NCI-H2171 treated with DMSO at 0.1 percent for 48 hours (cell line): ENCODE data around the gene SNX1.
A peak's percentile ranks its signal among the peaks of the same experiment; 100 is the strongest.

ENCODE experiments used
- DNase-seq: peaks from one replicate; lab custom pipeline; 2025; lab: John Stamatoyannopoulos, UW

SNX1 gene

GRCh38 chr15:64146520-64146884, 50.7 kb downstream of the SNX1 start:
- no peak for DNase-seq

- no peak for DNase-seq
These were observed 51.3 kb downstream of the SNX1 start for GRCh38 chr15:64146885-64147681.

DNA sequence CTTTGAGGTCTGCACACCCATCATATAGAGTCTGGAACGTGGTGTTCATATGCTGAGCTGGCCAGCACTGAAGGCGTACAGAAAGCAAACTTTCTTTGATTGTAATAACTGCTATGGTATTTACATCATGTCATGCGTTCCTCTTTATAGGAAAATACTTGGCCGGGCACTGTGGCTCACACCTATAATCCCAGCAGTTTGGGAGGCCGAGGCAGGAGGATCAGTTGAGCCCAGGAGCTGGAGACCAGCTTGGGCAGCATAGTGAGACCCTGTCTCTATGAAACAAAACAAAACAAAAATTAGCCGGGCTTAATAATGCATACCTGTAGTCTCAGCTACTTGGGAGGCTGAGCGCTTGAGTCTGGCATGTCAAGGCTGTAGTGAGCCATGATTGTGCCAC, 52.4 kb downstream of the SNX1 start:
- no peak for DNase-seq

DNA sequence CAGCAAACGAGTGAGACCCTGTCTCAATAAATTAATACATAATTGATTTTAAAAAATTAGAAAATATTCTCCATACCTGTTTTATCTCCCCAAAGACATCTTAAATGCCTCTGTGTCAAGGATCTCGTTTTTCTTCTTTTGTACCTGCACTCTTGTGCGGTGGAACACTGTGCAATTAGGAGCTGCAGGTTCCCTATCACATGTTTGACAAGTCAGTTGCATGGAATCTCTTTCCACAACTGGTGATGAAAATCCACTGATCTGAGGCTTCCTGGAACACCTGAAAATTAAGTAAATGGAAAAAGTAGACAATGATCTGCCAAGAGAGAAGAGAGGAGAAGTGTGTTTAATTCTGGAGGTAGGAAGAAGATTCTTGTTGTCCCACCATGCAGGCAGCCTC, 52.8 kb downstream of the SNX1 start:
- DNase-seq: no peak

DNA sequence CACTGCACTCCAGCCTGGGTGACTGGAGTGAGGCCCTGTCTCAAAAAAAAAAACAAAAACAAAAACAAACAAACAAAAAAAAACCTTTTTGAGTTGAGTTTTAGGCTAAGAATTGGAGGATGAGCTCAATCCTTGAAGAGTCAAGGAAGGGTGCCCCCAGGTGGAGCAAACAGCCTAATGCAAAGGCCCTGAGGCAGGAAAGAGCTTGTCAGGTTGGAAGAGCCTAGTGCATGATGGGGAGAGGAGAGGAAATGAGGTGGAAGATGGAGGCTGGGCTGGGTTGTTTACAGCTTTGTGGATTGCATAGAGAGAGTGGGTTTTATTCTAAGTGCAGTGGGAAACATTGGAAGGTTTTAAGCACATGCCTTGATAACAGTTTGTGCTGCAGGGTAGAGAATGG, 53.6 kb downstream of the SNX1 start:
- DNase-seq: no peak

DNA sequence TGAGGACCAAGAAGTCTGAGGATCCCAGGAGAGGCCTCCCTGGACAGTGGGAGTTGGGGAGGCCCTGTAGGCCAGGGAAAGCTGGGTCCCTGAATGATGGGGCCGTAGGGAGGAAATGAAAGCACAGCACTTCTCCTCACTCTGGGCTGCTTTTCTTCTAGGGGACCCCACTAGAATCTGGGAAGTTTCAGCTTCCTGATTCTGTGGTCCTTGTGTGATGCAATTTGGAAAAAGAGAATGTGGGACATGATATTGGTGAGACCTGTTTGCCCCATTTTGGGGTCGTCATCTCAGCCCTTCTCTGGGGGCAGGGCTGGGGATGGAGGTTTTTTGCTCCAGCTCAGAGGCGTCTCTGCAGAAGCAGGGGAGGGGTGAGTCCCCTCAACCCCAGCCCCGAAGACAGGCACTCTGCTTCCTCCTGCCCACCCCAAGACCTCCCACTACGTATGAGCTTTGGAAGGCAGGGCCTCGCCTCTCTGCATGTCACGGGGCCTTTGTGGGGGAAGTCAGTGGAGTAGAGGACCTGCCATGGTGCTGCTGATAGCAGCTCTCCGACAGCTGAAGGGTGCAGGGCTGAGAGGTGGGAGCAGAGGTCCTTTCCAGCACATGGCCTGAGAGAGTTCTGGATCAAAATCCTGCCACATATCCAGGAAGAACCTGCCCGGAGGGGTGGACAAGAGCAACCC, 54.3 kb downstream of the SNX1 start:
- DNase-seq: no peak

- DNase-seq: peak; percentile 54
These were observed 56.1 kb downstream of the SNX1 start, which contains the start of gene SNX22 for GRCh38 chr15:64151727-64152506. Gene SNX22, plus strand, starts transcription at chr15:64151731. Its CDS starts 45 bp downstream, at chr15:64151776.

GRCh38 chr15:64152507-64153387, 57.0 kb downstream of the SNX1 start:
- DNase-seq: peak; percentile 45

DNA sequence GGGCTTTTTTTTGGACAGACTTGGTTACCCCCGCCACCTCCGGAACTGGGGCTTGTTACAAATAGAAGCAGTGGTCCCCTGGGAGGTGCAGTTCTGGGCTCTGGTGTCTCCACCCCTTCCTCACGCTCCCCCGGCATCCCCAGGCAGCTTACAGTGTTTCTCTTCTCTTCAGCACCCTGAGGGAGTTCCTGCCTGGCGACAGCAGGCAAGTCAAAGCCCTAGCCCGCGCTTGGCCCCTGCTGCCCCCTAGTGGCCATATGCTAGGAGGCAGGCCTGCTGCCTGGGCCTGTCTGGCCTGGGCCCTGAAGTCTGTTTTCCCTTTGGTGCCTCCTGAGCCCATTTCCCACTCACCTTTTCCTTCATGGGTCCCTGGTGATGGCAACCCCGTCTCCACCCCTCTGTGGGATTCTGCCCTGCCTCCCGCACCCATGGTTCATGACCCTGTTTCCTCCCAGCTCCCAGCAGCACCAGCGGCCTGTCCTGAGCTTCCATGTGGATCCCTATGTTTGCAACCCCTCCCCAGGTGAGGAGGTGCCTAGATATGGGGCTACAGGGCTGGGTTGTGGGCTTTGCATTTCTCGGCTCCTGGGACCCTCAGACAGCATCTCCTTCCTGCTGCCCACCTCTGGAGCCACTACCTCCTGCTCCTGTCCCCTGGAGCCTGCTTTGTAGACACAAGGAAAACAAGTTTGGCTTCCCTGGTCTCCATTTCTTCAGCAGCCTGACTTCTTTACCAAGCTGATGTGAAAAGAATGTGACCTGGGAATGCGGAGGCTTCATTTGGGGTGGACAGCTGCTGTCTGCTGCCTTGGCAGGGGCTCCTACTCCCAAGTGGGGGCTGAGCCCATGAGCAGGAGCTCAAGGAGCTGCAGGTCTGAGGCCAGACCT, 57.9 kb downstream of the SNX1 start:
- DNase-seq: peak; percentile 95

- no peak for DNase-seq
These were observed 60.2 kb downstream of the SNX1 start for GRCh38 chr15:64155802-64156651.

DNA sequence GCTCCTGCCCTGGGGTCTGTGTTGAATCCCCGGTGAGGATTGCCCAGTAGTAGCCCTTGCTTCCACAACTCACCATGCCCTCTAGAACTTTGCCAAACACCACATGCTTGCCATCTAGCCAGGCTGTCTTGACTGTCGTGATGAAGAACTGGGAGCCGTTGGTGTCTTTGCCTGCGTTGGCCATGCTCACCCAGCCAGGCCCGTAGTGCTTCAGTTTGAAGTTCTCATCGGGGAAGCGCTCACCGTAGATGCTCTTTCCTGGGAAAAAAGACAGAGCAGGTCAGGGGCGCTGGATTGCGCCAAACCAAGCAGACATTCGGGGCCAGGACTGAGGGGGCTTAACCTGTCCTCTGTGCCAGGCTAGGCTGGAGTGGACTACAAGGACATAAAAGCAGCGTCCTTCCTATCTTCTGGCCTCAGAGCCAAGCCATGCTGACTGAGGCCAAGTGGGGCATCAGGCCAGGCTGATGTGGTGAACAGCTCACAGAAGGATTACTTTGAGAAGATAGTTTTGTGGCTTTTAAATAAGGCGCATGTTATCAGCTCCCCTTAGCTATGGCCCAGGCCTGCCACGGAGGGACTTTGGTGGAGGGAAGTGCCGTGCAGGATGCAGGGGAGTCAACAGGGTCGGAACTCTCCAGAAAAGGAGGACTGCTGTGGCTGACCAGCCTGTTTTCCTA, 61.0 kb downstream of the SNX1 start:
- no peak for DNase-seq

DNA sequence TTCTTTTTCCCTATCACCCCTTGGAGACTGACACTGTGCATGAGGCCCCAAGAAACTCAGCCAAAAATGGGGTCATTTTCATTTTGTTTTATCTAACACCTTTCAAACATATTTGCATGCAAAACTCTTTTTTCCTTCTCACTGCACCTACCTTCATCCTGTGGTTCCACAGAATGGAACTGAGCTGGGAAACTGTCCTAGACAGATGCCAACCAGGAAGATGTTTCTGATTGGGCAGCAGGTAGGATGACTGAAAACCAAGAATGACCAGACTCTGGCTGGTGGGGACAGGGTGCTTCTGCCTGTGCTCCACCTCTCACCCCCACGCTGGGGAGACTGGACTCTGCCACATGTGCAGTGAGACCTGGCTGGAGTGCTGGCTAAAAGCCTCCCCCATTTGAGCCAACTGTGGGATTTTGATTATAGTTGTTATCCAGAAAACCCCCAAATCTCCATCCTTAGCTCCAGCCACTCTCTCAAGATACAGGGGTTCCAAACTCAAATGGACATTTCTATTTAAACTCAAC, 61.9 kb downstream of the SNX1 start:
- DNase-seq: no peak

DNA sequence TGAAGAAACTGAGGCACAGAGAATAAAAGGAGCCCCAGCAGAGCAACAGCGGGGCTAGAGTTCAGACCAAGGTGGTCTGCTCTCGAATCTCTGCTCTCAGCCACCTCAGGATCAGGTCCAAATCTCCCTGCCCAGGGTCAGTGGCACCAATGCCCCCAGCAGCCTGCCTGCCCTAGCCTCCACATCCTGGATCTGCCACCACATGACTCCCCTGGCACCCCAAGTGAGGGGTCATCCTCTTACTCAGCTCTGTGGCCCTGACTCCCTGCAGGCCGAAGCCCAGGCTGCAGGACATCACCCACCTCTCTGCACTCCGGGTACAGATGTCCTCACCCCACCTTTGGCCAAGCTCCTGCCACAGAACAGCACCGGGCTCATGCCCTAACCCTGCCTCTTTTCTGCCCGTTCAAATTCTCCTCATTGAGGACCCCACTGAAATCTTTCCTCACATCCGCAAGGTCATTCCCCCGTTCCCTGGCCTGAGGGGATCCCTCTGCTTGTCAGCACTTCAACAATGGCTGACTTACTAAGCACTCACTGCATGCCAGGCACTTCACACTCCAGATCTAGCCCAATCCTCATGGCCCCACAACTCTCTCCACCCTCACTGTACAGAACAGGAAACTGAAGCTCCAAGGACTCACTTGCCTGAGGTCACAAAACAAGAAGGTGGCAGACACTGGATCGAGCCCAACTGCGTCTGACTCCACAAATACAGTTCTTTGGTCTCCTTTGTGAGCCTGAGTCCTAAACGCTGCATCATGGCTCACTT, 62.8 kb downstream of the SNX1 start:
- no peak for DNase-seq

DNA sequence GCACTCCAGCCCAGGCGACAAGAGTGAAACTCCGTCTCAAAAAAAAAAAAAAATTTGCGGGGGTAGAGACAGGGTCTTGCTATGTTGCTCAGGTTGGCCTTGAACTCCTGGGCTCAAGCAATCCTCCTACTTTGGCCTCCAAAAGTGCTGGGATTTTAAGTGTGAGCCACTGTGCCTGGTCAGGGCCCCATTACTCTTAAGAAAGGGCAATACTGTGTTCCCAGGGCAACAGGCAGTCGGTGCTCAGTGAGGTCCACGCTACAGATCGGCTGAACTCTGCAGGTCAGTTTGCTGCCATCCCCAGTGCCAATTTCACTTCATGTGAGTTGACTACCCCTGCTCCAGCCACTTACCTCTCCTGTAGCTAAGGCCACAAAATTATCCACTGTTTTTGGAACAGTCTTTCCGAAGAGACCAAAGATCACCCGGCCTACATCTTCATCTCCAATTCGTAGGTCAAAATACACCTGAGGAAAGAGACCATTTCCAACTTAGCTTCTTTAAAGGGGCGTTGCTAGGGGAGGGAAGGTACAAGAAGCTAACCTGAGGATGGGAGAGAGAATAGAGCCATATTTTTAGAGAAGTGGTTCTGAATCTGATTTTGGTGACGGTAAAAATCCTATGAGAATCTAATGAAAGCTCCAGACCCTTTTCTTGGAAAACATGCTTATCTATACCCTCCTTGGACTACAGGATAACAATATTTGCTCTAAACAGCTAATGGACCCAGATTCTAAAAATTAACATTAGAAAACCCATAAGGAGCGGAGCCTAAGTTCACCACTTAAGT, 66.1 kb downstream of the SNX1 start:
- DNase-seq: no peak

GRCh38 chr15:64162478-64162868, 66.7 kb downstream of the SNX1 start:
- DNase-seq: no peak

DNA sequence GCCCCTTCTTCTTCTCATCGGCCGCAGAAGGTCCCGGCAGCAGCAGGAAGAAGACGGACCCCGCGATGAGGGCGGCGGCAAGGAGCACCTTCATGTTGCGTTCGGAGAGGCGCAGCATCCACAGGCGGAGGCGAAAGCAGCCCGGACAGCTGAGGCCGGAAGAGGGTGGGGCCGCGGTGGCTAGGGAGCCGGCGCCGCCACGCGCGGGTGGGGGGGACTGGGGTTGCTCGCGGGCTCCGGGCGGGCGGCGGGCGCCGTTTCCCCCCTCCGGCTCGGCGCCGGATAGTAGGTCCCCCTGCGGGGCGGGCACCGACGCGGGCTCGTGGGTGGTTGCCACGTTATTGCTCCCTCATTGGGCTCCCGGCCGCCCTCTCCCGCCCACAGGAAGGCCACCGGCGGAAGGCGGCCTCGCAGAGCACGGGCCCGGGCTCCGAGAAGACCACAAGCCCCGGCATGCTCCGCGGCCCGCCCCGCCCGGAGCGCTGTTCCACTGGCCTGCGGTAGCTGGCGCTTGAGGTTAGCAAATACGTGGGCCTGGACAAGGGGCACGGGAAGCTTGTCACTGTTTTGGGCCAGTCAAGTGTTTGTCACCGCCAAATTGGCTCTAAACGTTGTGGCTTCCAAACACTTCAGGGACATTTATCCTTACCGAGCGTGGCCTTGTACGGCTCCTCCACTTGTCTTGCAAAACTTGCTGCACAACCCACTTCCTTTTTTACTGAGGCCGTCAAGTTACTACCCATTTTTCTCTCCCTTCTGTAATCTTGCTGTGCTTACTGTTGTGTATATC, 67.3 kb downstream of the SNX1 start, which contains the start of gene PPIB:
Gene PPIB (minus strand): TSS at position 154 of the 790 bp plus-strand sequence. CDS start 36 bp downstream, at position 118.
- DNase-seq: peak; percentile 95
